Upper lobe of left lung (tissue), 6 donors: Measurements from ENCODE around the gene MRC2. TPM values are rescaled to one million over a fixed set of nuclear protein-coding genes. Genes with fewer than 3 reads are reported as not detected.

Source experiments
- ATAC-seq, 2 donors: fragments of 200-7000 bp; cut with Tn5 transposase; one replicate each; pipeline ENCODE4 v1.9.1; 2022; ENCODE audit warnings: mild to moderate bottlenecking in 2 of 2, moderate library complexity in 2 of 2; ENCODE audit not compliant: low FRiP score in 2 of 2
- DNase-seq, 2 donors: peaks; one replicate each; pipeline ENCODE4 v3.0.0-alpha.2; 2019 to 2020
- H3K27ac ChIP-seq, 4 donors: fragments of 200-600 bp; sonication (generic); one replicate each; pipeline ENCODE4 v1.5.1; 2016 to 2019
- H3K27me3 ChIP-seq, 4 donors: fragments of 200-600 bp; sonication (generic); one replicate each; pipeline ENCODE4 v1.5.1; 2017 to 2019
- H3K36me3 ChIP-seq, 4 donors: fragments of 200-600 bp; sonication (generic); one replicate each; pipeline ENCODE4 v1.5.1; 2016 to 2019
- H3K4me1 ChIP-seq, 4 donors: fragments of 200-600 bp; sonication (generic); one replicate each; pipeline ENCODE4 v1.5.1; 2018 to 2019
- H3K4me3 ChIP-seq, 4 donors: fragments of 200-600 bp; sonication (generic); one replicate each; pipeline ENCODE4 v1.5.1; 2017 to 2019; ENCODE audit warnings: mild to moderate bottlenecking in 2 of 4, moderate library complexity in 1 of 4
- H3K9me3 ChIP-seq, 4 donors: fragments of 200-600 bp; sonication (generic); one replicate each; pipeline ENCODE4 v1.5.1; 2018 to 2019
- CTCF ChIP-seq, 6 experiments: fragments of 450-650 bp in 4 of 6; fragments of 200-600 bp in 2 of 6; sonication (generic) in 2 of 6; IDR thresholded peaks; one replicate each; pipeline ENCODE4 v1.5.1; 2016 to 2019; ENCODE audit warnings: antibody characterized with exemption in 6 of 6
- EP300 ChIP-seq, 4 donors: sonication (generic); formaldehyde crosslinking; IDR thresholded peaks; one replicate each; pipeline ENCODE4 v1.5.1; 2017; ENCODE audit warnings: antibody characterized with exemption in 4 of 4, control low read depth in 2 of 4
- POLR2A ChIP-seq, 4 donors: fragments of 450-650 bp; IDR thresholded peaks; one replicate each; pipeline ENCODE4 v1.5.1; 2016 to 2017; ENCODE audit warnings: antibody characterized with exemption in 4 of 4, mild to moderate bottlenecking in 2 of 4
- POLR2AphosphoS5 ChIP-seq, 2 donors: sonication (generic); formaldehyde crosslinking; IDR thresholded peaks; one replicate each; pipeline ENCODE4 v1.5.1; 2017; ENCODE audit warnings: antibody characterized with exemption in 2 of 2
- WGBS, 2 donors: methylation state at CpG; one replicate each; pipeline ENCODE4 v1.1.5; 2017 to 2018; 5-methylcytosine and 5-hydroxymethylcytosine counted together
- small RNA-seq, 4 donors: library from RNA; depleted of rRNA; stranded (forward); fragments of <200 nt; gene quantifications; one replicate each; pipeline ENCODE3, GENCODE V24; 2016
- total RNA-seq, 6 donors: library from RNA; depleted of rRNA in 4 of 6; stranded (reverse); fragments of >200 nt in 4 of 6; gene quantifications; one replicate each; pipeline versions ENCODE4 v1.1.0 to v1.2.1, GENCODE V29; 2016 to 2021
- donor health status: DM: no; HTN: no; CAD: no; lungs with moderate emphysema.
- donor health status: DM: no; HTN: yes; CAD: no; lungs with severe emphysema.

MRC2 gene
- total RNA-seq, 6 donors from 2014 or later, result 32.1 to 185 (median 116) TPM

GRCh38 chr17:62738281-62738680 is 110.8 kb downstream of the MRC2 start:
- Histone ChIP-seq H3K9me3 (no peaks in the 10 kb centered on the region), H3K4me3 (no peak overlapping the region), H3K4me1 (no peaks in the 10 kb centered on the region), H3K27ac (no peak overlapping the region), H3K36me3 (no peaks in the 10 kb centered on the region), H3K27me3 (no peaks in the 10 kb centered on the region)
- ATAC-seq, result peak in 1 of 2 donors; percentile 26
- DNase-seq, result no peak
- no peak for TF ChIP-seq POLR2A (IDR thresholded peaks at IDR 0.05)
- 90 to 94% methylated on average over 9 of the region's 9 CpGs for WGBS, 2 donors

DNA sequence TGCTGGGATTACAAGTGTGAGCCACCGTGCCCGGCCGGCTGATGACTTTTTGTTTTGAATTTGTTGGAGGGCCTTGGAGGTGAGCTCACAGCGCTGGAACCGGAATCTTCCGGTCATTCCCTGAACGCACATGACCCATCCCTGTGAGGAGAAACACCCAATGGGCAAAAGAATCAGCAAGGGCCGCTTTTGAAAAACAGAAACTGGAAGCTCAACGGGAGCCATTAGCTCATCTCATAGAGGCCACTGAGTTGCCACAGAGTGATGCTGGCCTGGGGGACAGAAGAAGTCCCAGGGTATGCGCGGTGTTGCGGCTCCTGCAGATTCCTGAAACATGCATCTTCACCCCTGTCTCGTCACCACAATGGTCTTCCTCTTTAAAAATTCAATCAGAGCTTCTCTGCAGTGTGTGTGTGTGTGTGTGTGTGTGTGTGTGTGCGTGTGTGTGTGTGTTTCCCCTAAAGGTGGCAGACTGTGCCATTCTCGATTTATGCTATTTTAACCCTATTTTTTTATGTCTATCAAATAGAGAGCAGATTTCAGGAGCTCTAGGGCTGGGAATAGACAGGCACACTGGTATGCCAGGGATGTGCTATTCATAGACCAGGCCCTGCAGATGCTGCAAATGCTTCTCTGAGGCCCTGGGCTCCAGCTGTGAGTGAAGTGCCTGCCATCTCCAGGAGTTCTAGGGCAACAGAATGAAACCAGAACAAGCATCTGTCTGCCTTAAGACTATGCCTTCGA is 112.3 kb downstream of the MRC2 start:
- no peaks in the 10 kb centered on the region for H3K27me3 ChIP-seq
- H3K9me3 ChIP-seq, result no peaks in the 10 kb centered on the region
- WGBS, 2 donors, result 84 to 90% methylated on average over 16 of the region's 16 CpGs
- H3K27ac ChIP-seq, result no peak overlapping the region
- H3K36me3 ChIP-seq, result no peaks in the 10 kb centered on the region
- no peaks in the 10 kb centered on the region for H3K4me1 ChIP-seq
- no peak for ATAC-seq
- no peak for TF ChIP-seq EP300 (IDR thresholded peaks at IDR 0.05)
- no peak for TF ChIP-seq CTCF (IDR thresholded peaks at IDR 0.05)
- TF ChIP-seq POLR2A (IDR thresholded peaks at IDR 0.05), result no peak
- TF ChIP-seq POLR2AphosphoS5 (IDR thresholded peaks at IDR 0.05), result no peak
- no peak overlapping the region for H3K4me3 ChIP-seq
- no peak for DNase-seq

GRCh38 chr17:62741290-62741689 is 113.8 kb downstream of the MRC2 start:
- Histone ChIP-seq H3K4me1 (peaks cover 0 to under 1% (median 0%) of the 10 kb centered on the region in 4 donors), H3K9me3 (no peaks in the 10 kb centered on the region), H3K4me3 (no peak overlapping the region), H3K27me3 (no peaks in the 10 kb centered on the region), H3K27ac (no peak overlapping the region), H3K36me3 (no peaks in the 10 kb centered on the region)
- 80 to 88% methylated on average over 4 of the region's 4 CpGs for WGBS, 2 donors
- ATAC-seq, result no peak
- DNase-seq, result no peak
- TF ChIP-seq EP300 (IDR thresholded peaks at IDR 0.05) (no peak), POLR2A (IDR thresholded peaks at IDR 0.05) (no peak), POLR2AphosphoS5 (IDR thresholded peaks at IDR 0.05) (no peak), CTCF (IDR thresholded peaks at IDR 0.05) (no peak)

Small RNA genes lying within 50 kb of the gene (small RNA-seq; reads per million reads assigned to genes)
- gene RF00019, result 0 reads per million in 4 donors
- gene RNU6-446P, result 0 reads per million in 4 donors

Other genes starting within 250 kb of the MRC2 start
- gene EFCAB3, start 247.1 kb upstream of the MRC2 start, total RNA-seq, result not detected
- 10 to 100 TPM in 4 of 6 donors, 1 to 10 TPM in 2; 7.3 to 20.2 (median 15.4) TPM for gene METTL2A, start 203.8 kb upstream of the MRC2 start, total RNA-seq
- gene TLK2, start 148.8 kb upstream of the MRC2 start, total RNA-seq, result 10 to 100 TPM; 36.6 to 57.6 (median 44.9) TPM
- 1 to 10 TPM in 5 of 6 donors, under 1 TPM in 1; 0.72 to 7.2 (median 3.2) TPM for gene MARCHF10, start 180.6 kb downstream of the MRC2 start, total RNA-seq